K562 (cell line): ENCODE data around the gene THAP5. TPM values are rescaled to one million over a fixed set of nuclear protein-coding genes. Genes with fewer than 3 reads are reported as not detected.

Experiments
- ATAC-seq: fragments of 200-7000 bp; cut with Tn5 transposase; 3 replicates; pipeline ENCODE4 v1.9.1; 2020; ENCODE audit warnings: moderate library complexity
- BruUV-seq: library from RNA; stranded (reverse); fragments of 400-500 nt; replicated peaks from 2 replicates; lab custom pipeline; 2021; lab: Mats Ljungman, UMichigan
- CTCF ChIA-PET: fragments of 300-600 bp; formaldehyde crosslinking; extraction: SDS; loops from one replicate; lab custom pipeline; 2021; ENCODE audit warnings: low intra/inter-chr PET ratio; lab: Yijun Ruan, JAX
- POLR2A ChIA-PET: fragments of 300-600, 350-650 bp; sonication (Branson Sonifier 250); formaldehyde crosslinking; extraction: SDS; loops from one replicate; lab custom pipeline; 2021; ENCODE audit warnings: antibody characterized with exemption, inconsistent platforms; lab: Yijun Ruan, JAX
- DNase-seq, 4 experiments: peaks; one replicate each; pipeline versions ENCODE4 v3.0.0 to v3.0.0-alpha.2; 2011 to 2018; ENCODE audit warnings: low spot score in 3 of 4, mixed read lengths in 3 of 4; ENCODE audit errors: extremely low read depth in 1 of 4
- FAIRE-seq: peaks from 2 replicates; lab custom pipeline; 2011; peaks lifted over from hg19 to GRCh38; lab: Jason Lieb, UNC
- H2AFZ ChIP-seq: 2 replicates; pipeline ENCODE4 v1.6.0; 2011; ENCODE audit warnings: low read depth, low read length, control low read depth, inconsistent platforms
- H3K27ac ChIP-seq: fragments of 200-600 bp; 3 replicates; pipeline ENCODE4 v1.8.0; 2011; ENCODE audit warnings: low read depth, mild to moderate bottlenecking, control low read depth, inconsistent platforms, low read length, moderate library complexity, mixed read lengths; ENCODE audit errors: extremely low read depth
- H3K27me3 ChIP-seq, 2 experiments: fragments of 300-600 bp in 1 of 2; 2 replicates in 1 of 2; 3 replicates in 1 of 2; pipeline versions ENCODE4 v1.6.0 to v1.8.0; 2011; ENCODE audit warnings: inconsistent platforms in 2 of 2, low read length in 2 of 2, mild to moderate bottlenecking in 1 of 2, mixed read lengths in 1 of 2, moderate library complexity in 1 of 2; ENCODE audit not compliant: control insufficient read depth in 2 of 2, insufficient read depth in 2 of 2
- H3K36me3 ChIP-seq: fragments of 300-600 bp; 3 replicates; pipeline ENCODE4 v1.8.0; 2011; ENCODE audit warnings: mild to moderate bottlenecking, low read length, inconsistent platforms; ENCODE audit not compliant: control insufficient read depth, insufficient read depth
- H3K4me1 ChIP-seq, 2 experiments: fragments of 200-600 bp in 1 of 2; replicated peaks in 1 of 2; 2 replicates in 1 of 2; 3 replicates in 1 of 2; pipeline versions ENCODE4 v1.5.1 to v1.8.0; 2011; ENCODE audit warnings: inconsistent platforms in 2 of 2, low read length in 2 of 2, mild to moderate bottlenecking in 1 of 2, mixed read lengths in 1 of 2, moderate library complexity in 1 of 2; ENCODE audit not compliant: control insufficient read depth in 2 of 2, insufficient read depth in 2 of 2
- H3K4me2 ChIP-seq: 2 replicates; pipeline ENCODE4 v1.6.1; 2011; ENCODE audit warnings: low read length, control low read depth, inconsistent platforms, mixed read lengths; ENCODE audit not compliant: insufficient read depth
- H3K4me3 ChIP-seq: fragments of 200-600 bp; sonication (generic), shearing (Covaris generic); 2 replicates; pipeline ENCODE4 v1.5.1; 2016; ENCODE audit warnings: control low read depth, inconsistent platforms
- H3K79me2 ChIP-seq: fragments of 200-600 bp; 3 replicates; pipeline ENCODE4 v1.8.0; 2011; ENCODE audit warnings: low read length, inconsistent platforms; ENCODE audit not compliant: control insufficient read depth, insufficient read depth
- H3K9ac ChIP-seq, 2 experiments: 2 replicates each; pipeline versions ENCODE4 v1.6.0 to v1.6.1; 2011; ENCODE audit warnings: low read depth in 2 of 2, low read length in 2 of 2, control low read depth in 1 of 2, inconsistent platforms in 1 of 2, mild to moderate bottlenecking in 1 of 2, mixed read lengths in 1 of 2; ENCODE audit not compliant: insufficient read depth in 1 of 2
- H3K9me1 ChIP-seq: one replicate; pipeline ENCODE4 v1.6.0; 2011; ENCODE audit warnings: inconsistent platforms, mild to moderate bottlenecking, low read length, moderate library complexity; ENCODE audit not compliant: control insufficient read depth, insufficient read depth
- H3K9me3 ChIP-seq: replicated peaks from 2 replicates; pipeline ENCODE4 v1.5.1; 2011; ENCODE audit warnings: low read depth, low read length, inconsistent platforms; ENCODE audit not compliant: control insufficient read depth, insufficient read depth
- H4K20me1 ChIP-seq: replicated peaks from 2 replicates; pipeline ENCODE4 v1.6.1; 2011; ENCODE audit warnings: low read length, inconsistent platforms, mixed read lengths; ENCODE audit not compliant: control insufficient read depth, insufficient read depth
- CBX3 ChIP-seq, 2 experiments: IDR thresholded peaks; 1 replicate in 1 of 2; 2 replicates in 1 of 2; pipeline ENCODE4 v1.6.1; 2012; ENCODE audit warnings: inconsistent platforms in 2 of 2, low read length in 2 of 2, borderline replicate concordance in 1 of 2, control low read depth in 1 of 2
- MED1 ChIP-seq: sonication (generic); formaldehyde crosslinking; IDR thresholded peaks from 2 replicates; pipeline ENCODE4 v1.8.1; 2023; ENCODE audit warnings: missing genetic modification reagents, borderline replicate concordance
- ZKSCAN8 ChIP-seq: fragments of 200-800 bp; sonication (Bioruptor generic); IDR thresholded peaks from 2 replicates; pipeline ENCODE4 v1.6.1; 2016; ENCODE audit warnings: missing genetic modification characterization, missing compliant biosample characterization
- ZNF134 ChIP-seq: fragments of 250-450 bp; sonication (Bioruptor Pico); conservative IDR thresholded peaks from 2 replicates; pipeline ENCODE4 v1.4.0; 2020
- ZNF23 ChIP-seq: fragments of 250-450 bp; sonication (Bioruptor Pico); IDR thresholded peaks from 2 replicates; pipeline ENCODE4 v1.4.0; 2020; ENCODE audit warnings: mild to moderate bottlenecking
- ZNF707 ChIP-seq: fragments of 250-450 bp; sonication (Bioruptor Pico); conservative IDR thresholded peaks from 2 replicates; pipeline ENCODE4 v1.8.0; 2022; ENCODE audit warnings: inconsistent platforms, mild to moderate bottlenecking, moderate library complexity
- WGBS: fragments of 100-300 bp; shearing (Covaris generic); methylation state at CpG from one replicate; pipeline ENCODE4 v1.1.6; 2016; ENCODE audit warnings: low coverage, mixed read lengths; ENCODE audit not compliant: insufficient coverage; ENCODE audit errors: missing lambda C conversion rate; 5-methylcytosine and 5-hydroxymethylcytosine counted together
- in situ Hi-C: fragments of 300-500 bp; cut with MboI; formaldehyde crosslinking; loops from 4 replicates; pipeline ENCODE4 v1.15.0; 2018; ENCODE audit warnings: inconsistent platforms, mixed read lengths
- intact Hi-C: fragments of 100-400 bp; cut with micrococcal nuclease; formaldehyde crosslinking; loops from 2 replicates; pipeline ENCODE4 v1.14.2; 2022
- polyA plus RNA-seq, 8 experiments: library from polyadenylated mRNA; depleted of rRNA in 4 of 8; stranded (reverse) in 5 of 8; unstranded in 3 of 8; fragments of >200 nt; fragmentation: Nextera tagmentation in 2 of 8; fragmentation: Illumina TruSeq in 1 of 8; extraction: Ambion mirVana in 2 of 8; extraction: Trizol in 1 of 8; gene quantifications; 2 replicates each; pipeline versions ENCODE4 v1.2.1 to v1.2.3, GENCODE V29; 2011 to 2014; ENCODE audit warnings: inconsistent platforms in 1 of 8, missing spikeins in 1 of 8
- total RNA-seq, 7 experiments: library from RNA; depleted of rRNA in 6 of 7; stranded (reverse); fragments of >200 nt in 6 of 7; fragmentation: Illumina TruSeq in 2 of 7; extraction: Trizol in 2 of 7; gene quantifications; 2 replicates each; pipeline versions ENCODE4 v1.2.1 to v1.2.3, GENCODE V29; 2011 to 2021; ENCODE audit warnings: low replicate concordance in 1 of 7
- TF ChIP-seq, protein P1 (sequence below): fragments of 250-450 bp; sonication (Bioruptor Pico); IDR thresholded peaks from 2 replicates; pipeline ENCODE4 v1.8.0; 2021; ENCODE audit warnings: borderline replicate concordance, mild to moderate bottlenecking, moderate library complexity; ENCODE audit not compliant: poor library complexity, severe bottlenecking
- TF ChIP-seq, protein P2 (sequence below): fragments of 450-650 bp; IDR thresholded peaks from 2 replicates; pipeline ENCODE4 v1.6.1; 2016; ENCODE audit warnings: mild to moderate bottlenecking
- TF ChIP-seq, protein P3 (sequence below): fragments of 250-450 bp; sonication (Bioruptor Pico); IDR thresholded peaks from 2 replicates; pipeline ENCODE4 v1.5.1; 2021; ENCODE audit warnings: mild to moderate bottlenecking
- TF ChIP-seq, protein P4 (sequence below): fragments of 450-650 bp; formaldehyde crosslinking; IDR thresholded peaks from 2 replicates; pipeline ENCODE4 v1.4.0; 2022; ENCODE audit warnings: missing genetic modification characterization

The THAP5 gene
- total and polyA plus RNA-seq, 9 of the 15 experiments (the other 6 are each of a cell fraction or from before 2014, with no cell fraction given): 16.5 to 58.1 (median 28.2) TPM

DNA sequence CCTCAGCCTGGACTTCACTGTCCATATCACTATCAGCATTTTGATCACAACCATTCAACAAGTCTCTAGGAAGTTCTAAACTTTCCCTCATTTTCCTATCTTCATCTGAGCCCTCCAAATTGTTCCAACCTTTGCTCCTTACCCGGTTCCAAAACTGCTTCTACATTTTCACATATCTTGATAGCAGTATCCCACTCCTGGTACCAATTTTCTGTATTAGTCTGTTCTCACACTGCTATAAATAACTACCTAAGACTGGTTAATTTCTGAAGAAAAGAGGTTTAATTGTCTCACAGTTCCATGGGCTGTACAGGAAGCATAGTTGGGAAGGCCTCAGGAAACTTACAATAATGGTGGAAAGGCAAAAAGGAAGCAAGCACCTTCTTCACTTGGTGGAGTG, 11.9 kb downstream of the THAP5 start:
- H4K20me1 ChIP-seq: no peaks in the 10 kb centered on the region
- ChIA-PET POLR2A (no interaction called here), CTCF (no interaction called here)
- H3K9me3 ChIP-seq: peaks cover 14% of the 10 kb centered on the region
- in situ Hi-C loops: no loop called here
- no peak overlapping the region for H3K4me2 ChIP-seq
- no peak overlapping the region for H3K27ac ChIP-seq
- FAIRE-seq (no peak), ATAC-seq (no peak), DNase-seq (no peak)
- intact Hi-C loops: no loop called here
- H2AFZ ChIP-seq: no peak overlapping the region
- no peaks in the 10 kb centered on the region for H3K27me3 ChIP-seq
- H3K9me1 ChIP-seq: no peaks in the 10 kb centered on the region
- H3K9ac ChIP-seq: no peak overlapping the region
- no peaks in the 10 kb centered on the region for H3K4me1 ChIP-seq
- 3% methylated on average over 1 of the region's 1 CpG for WGBS
- no peak overlapping the region for H3K4me3 ChIP-seq
- no peaks in the 10 kb centered on the region for H3K79me2 ChIP-seq
- peak; percentile 93 for TF ChIP-seq ZNF707 (CRISPR knock-in tag)
- TF ChIP-seq, protein P1, sequence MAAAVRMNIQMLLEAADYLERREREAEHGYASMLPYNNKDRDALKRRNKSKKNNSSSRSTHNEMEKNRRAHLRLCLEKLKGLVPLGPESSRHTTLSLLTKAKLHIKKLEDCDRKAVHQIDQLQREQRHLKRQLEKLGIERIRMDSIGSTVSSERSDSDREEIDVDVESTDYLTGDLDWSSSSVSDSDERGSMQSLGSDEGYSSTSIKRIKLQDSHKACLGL (CRISPR knock-in tag): no peak
- BruUV-seq: no TSS peak
- H3K36me3 ChIP-seq: 0 out of 3 replicates have a peak, but pooled peaks cover 3% of the 10 kb centered on the region

DNA sequence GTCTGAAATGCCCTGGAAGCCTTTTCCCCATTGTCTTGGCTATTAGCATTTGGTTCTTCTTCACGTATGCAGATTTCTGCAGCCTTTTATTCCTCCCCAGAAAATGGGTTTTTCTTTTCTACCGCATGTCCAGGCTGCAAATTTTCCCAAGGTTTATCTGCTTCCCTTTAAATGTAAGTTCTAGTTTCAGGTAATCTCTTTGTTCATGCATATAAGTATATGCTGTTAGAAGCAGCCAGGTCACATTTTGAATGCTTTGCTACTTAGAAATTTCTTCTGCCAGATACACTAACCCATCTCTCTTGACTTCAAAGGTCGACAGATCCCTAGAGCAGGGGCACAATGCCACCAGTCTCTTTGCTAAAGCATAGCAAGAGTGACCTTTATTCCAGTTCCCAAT, 12.3 kb downstream of the THAP5 start:
- Histone ChIP-seq H3K4me1 (no peaks in the 10 kb centered on the region), H3K9me1 (no peaks in the 10 kb centered on the region), H2AFZ (no peak overlapping the region), H3K27ac (no peak overlapping the region), H3K79me2 (no peaks in the 10 kb centered on the region), H3K4me3 (no peak overlapping the region), H3K27me3 (no peaks in the 10 kb centered on the region), H3K9ac (no peak overlapping the region), H4K20me1 (no peaks in the 10 kb centered on the region), H3K36me3 (0 out of 3 replicates have a peak, but pooled peaks cover 3% of the 10 kb centered on the region), H3K9me3 (peaks cover 14% of the 10 kb centered on the region), H3K4me2 (no peak overlapping the region)
- WGBS: 59% methylated on average over 3 of the region's 3 CpGs
- intact Hi-C loops: no loop called here
- BruUV-seq: no TSS peak
- no peak for ATAC-seq
- in situ Hi-C loops: no loop called here
- ChIA-PET POLR2A (no interaction called here), CTCF (no interaction called here)
- no peak for DNase-seq
- no peak for FAIRE-seq
- TF ChIP-seq ZNF134 (no peak), MED1 (CRISPR knock-in tag) (no peak), ZNF23 (CRISPR knock-in tag) (no peak), ZKSCAN8 (CRISPR knock-in tag) (no peak), CBX3 (IDR thresholded peaks at IDR 0.05; ENCODE audit: borderline replicate concordance in 1 of 2, low read length in 2 of 2) (peak in 1 of 2 experiments; percentile 66; a peak in 1 of 3 replicates)
- TF ChIP-seq, protein P2, sequence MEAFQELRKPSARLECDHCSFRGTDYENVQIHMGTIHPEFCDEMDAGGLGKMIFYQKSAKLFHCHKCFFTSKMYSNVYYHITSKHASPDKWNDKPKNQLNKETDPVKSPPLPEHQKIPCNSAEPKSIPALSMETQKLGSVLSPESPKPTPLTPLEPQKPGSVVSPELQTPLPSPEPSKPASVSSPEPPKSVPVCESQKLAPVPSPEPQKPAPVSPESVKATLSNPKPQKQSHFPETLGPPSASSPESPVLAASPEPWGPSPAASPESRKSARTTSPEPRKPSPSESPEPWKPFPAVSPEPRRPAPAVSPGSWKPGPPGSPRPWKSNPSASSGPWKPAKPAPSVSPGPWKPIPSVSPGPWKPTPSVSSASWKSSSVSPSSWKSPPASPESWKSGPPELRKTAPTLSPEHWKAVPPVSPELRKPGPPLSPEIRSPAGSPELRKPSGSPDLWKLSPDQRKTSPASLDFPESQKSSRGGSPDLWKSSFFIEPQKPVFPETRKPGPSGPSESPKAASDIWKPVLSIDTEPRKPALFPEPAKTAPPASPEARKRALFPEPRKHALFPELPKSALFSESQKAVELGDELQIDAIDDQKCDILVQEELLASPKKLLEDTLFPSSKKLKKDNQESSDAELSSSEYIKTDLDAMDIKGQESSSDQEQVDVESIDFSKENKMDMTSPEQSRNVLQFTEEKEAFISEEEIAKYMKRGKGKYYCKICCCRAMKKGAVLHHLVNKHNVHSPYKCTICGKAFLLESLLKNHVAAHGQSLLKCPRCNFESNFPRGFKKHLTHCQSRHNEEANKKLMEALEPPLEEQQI: peak; percentile 46; the same call in 1 of the 2 replicates
- TF ChIP-seq, protein P3, sequence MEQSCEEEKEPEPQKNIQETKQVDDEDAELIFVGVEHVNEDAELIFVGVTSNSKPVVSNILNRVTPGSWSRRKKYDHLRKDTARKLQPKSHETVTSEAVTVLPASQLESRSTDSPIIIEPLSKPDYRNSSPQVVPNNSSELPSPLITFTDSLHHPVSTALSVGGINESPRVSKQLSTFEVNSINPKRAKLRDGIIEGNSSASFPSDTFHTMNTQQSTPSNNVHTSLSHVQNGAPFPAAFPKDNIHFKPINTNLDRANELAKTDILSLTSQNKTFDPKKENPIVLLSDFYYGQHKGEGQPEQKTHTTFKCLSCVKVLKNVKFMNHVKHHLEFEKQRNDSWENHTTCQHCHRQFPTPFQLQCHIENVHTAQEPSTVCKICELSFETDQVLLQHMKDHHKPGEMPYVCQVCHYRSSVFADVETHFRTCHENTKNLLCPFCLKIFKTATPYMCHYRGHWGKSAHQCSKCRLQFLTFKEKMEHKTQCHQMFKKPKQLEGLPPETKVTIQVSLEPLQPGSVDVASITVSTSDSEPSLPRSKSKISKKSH (CRISPR knock-in tag): peak; percentile 31; the same call in 1 of the 2 replicates
- TF ChIP-seq, protein P4, sequence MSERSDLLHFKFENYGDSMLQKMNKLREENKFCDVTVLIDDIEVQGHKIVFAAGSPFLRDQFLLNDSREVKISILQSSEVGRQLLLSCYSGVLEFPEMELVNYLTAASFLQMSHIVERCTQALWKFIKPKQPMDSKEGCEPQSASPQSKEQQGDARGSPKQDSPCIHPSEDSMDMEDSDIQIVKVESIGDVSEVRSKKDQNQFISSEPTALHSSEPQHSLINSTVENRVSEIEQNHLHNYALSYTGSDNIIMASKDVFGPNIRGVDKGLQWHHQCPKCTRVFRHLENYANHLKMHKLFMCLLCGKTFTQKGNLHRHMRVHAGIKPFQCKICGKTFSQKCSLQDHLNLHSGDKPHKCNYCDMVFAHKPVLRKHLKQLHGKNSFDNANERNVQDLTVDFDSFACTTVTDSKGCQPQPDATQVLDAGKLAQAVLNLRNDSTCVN (CRISPR knock-in tag): no peak
